SK-N-MC (cell line): ENCODE data around the gene ANP32E.

Experiments used
- EZH2 ChIP-seq: fragments of 200-600 bp; sonication (generic); IDR thresholded peaks from one replicate; pipeline ENCODE4 v1.6.1; 2017; ENCODE audit warnings: antibody characterized with exemption
- POLR2AphosphoS5 ChIP-seq: IDR thresholded peaks from 2 replicates; pipeline ENCODE4 v1.6.1; 2012; ENCODE audit warnings: mild to moderate bottlenecking, low read depth, low read length, borderline replicate concordance

DNA sequence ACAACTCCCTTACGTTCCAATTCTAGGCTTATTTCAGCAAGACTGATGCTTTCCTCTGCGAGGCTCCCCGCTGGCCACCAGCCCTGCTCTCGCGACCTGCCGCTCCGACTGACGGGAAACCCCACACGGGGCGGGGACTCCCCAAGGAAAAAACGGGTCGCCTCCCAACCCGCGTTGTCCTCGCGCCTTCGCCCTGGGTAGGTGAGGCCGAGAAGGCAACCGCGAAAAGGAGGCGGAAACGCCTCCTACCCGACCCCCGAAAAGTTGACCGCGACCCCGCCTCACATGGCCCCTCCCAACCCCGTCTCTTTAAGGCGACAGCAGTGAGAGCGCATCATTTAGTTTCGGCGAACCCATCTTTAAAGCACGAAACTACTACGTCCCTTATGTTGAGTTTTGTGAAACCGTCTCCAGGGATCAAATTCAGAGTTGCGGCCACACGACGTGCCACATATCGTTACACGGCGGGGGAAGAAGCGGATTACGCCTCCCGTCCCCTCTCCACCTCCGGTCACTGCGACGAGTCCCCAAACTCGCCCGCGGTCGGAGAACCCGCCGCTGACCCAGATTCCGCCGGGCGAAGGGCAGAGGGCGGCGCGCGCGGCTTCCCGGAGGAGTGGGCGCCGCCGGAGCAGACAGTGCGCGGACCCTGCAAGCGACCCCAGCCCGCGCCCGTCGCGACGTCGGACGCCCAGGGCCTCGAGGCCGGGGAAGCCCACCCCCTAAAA is 1.2 kb downstream of the ANP32E start:
- TF ChIP-seq POLR2AphosphoS5, result peak; percentile 74
- TF ChIP-seq EZH2, result no peak
